HepG2 (cell line): Measurements from ENCODE around the gene CES2. TPM values are rescaled to one million over a fixed set of nuclear protein-coding genes. Genes with fewer than 3 reads are reported as not detected.

Experiments
- ADNP ChIP-seq: sonication (generic); formaldehyde crosslinking; IDR thresholded peaks from 2 replicates; pipeline ENCODE4 v1.4.0; 2020; ENCODE audit warnings: missing genetic modification reagents
- AKNA ChIP-seq: sonication (generic); formaldehyde crosslinking; IDR thresholded peaks from 2 replicates; pipeline ENCODE4 v1.4.0; 2020; ENCODE audit warnings: missing genetic modification reagents, borderline replicate concordance
- E2F5 ChIP-seq: sonication (generic); formaldehyde crosslinking; conservative IDR thresholded peaks from 2 replicates; pipeline ENCODE4 v1.4.0; 2020; ENCODE audit warnings: missing genetic modification reagents
- HDAC2 ChIP-seq: sonication (generic); formaldehyde crosslinking; IDR thresholded peaks from 2 replicates; pipeline ENCODE4 v1.4.0; 2020; ENCODE audit warnings: missing genetic modification reagents
- HNF4G ChIP-seq, 2 experiments: sonication (generic) in 1 of 2; formaldehyde crosslinking in 1 of 2; IDR thresholded peaks; 2 replicates each; pipeline versions ENCODE4 v1.4.0 to v1.6.1; 2011 to 2020; ENCODE audit warnings: borderline replicate concordance in 2 of 2, low read depth in 2 of 2, mild to moderate bottlenecking in 2 of 2, low read length in 1 of 2, missing genetic modification reagents in 1 of 2, moderate library complexity in 1 of 2
- MTERF4 ChIP-seq: sonication (generic); formaldehyde crosslinking; IDR thresholded peaks from 2 replicates; pipeline ENCODE4 v1.8.0; 2023; ENCODE audit warnings: mild to moderate bottlenecking, missing genetic modification reagents
- RFX3 ChIP-seq: IDR thresholded peaks from 2 replicates; pipeline ENCODE4 v1.6.1; 2016; ENCODE audit warnings: missing biosample characterization, missing genetic modification reagents
- THAP7 ChIP-seq: sonication (generic); formaldehyde crosslinking; IDR thresholded peaks from 2 replicates; pipeline ENCODE4 v1.8.1; 2023; ENCODE audit warnings: mild to moderate bottlenecking, missing genetic modification reagents
- ZBTB40 ChIP-seq, 2 experiments: fragments of 450-650 bp in 1 of 2; sonication (generic) in 1 of 2; formaldehyde crosslinking in 1 of 2; IDR thresholded peaks; 2 replicates each; pipeline versions ENCODE4 v1.6.1 to v1.8.0; 2016 to 2022; ENCODE audit warnings: antibody characterized with exemption in 1 of 2, mild to moderate bottlenecking in 1 of 2, missing genetic modification reagents in 1 of 2
- polyA plus RNA-seq, 8 experiments: library from polyadenylated mRNA; depleted of rRNA in 3 of 8; stranded (reverse) in 7 of 8; unstranded in 1 of 8; fragments of >200 nt; fragmentation: Illumina TruSeq in 4 of 8; extraction: Trizol in 4 of 8; gene quantifications; 2 replicates each; pipeline versions ENCODE4 v1.2.1 to v1.2.3, GENCODE V29; 2011 to 2016; ENCODE audit warnings: low read depth in 4 of 8, missing spikeins in 1 of 8, mixed read lengths in 1 of 8; ENCODE audit not compliant: insufficient read depth in 1 of 8
- total RNA-seq, 5 experiments: library from RNA; depleted of rRNA; stranded (reverse); fragments of >200 nt; fragmentation: Illumina TruSeq; extraction: Trizol; gene quantifications; 2 replicates each; pipeline ENCODE4 v1.2.3, GENCODE V29; 2016; ENCODE audit warnings: low read depth in 1 of 5

The CES2 gene
- total and polyA plus RNA-seq, 2 of the 13 experiments (the other 11 are each of a cell fraction or from before 2014, with no cell fraction given), result 50.6 to 63.8 TPM

- TF ChIP-seq AKNA (CRISPR knock-in tag) (no peak), MTERF4 (CRISPR knock-in tag) (no peak; the same call in 1 of the 2 replicates), RFX3 (no peak), ZBTB40 (IDR thresholded peaks at IDR 0.05) (no peak), ZBTB40 (CRISPR knock-in tag; IDR thresholded peaks at IDR 0.05) (no peak), HDAC2 (CRISPR knock-in tag) (peak; percentile 85), E2F5 (CRISPR knock-in tag) (no peak), THAP7 (CRISPR knock-in tag) (0 out of 2 replicates have a peak, but pooled peaks have one; percentile 26), HNF4G (IDR thresholded peaks at IDR 0.05; ENCODE audit: borderline replicate concordance, low read depth, low read length) (peak; percentile 25; the same call in 1 of the 2 replicates), HNF4G (CRISPR knock-in tag; IDR thresholded peaks at IDR 0.05; ENCODE audit: borderline replicate concordance, low read depth) (no peak; the same call in 1 of the 2 replicates), ADNP (CRISPR knock-in tag) (0 out of 2 replicates have a peak, but pooled peaks have one; percentile 12)
Observed at GRCh38 chr16:66904846-66905632, 30.3 kb upstream of the CES2 start (continued).
